Osteoblast (primary cell): Measurements from ENCODE around the gene WDR7. TPM values are rescaled to one million over a fixed set of nuclear protein-coding genes. Genes with fewer than 3 reads are reported as not detected.
A peak's percentile ranks its signal among the peaks of the same experiment; 100 is the strongest.

ENCODE experiments used
- DNase-seq: peaks from one replicate; pipeline ENCODE4 v3.0.0; 2011; ENCODE audit warnings: low spot score, mixed read lengths; ENCODE audit not compliant: insufficient read length; ENCODE audit errors: missing footprints
- H2AFZ ChIP-seq: 2 replicates; pipeline ENCODE4 v1.6.0; 2011; ENCODE audit warnings: mild to moderate bottlenecking, low read length
- H3K27ac ChIP-seq: 2 replicates; pipeline ENCODE4 v1.5.1; 2011; ENCODE audit warnings: mild to moderate bottlenecking, low read depth, low read length, moderate library complexity
- H3K27me3 ChIP-seq: 2 replicates; pipeline ENCODE4 v1.6.0; 2012; ENCODE audit warnings: mild to moderate bottlenecking, control low read depth, inconsistent platforms, low read length, moderate library complexity; ENCODE audit not compliant: insufficient read depth
- H3K36me3 ChIP-seq: 2 replicates; pipeline ENCODE4 v1.5.1; 2011; ENCODE audit warnings: mild to moderate bottlenecking, low read length, control low read depth, moderate library complexity; ENCODE audit not compliant: insufficient read depth
- H3K4me1 ChIP-seq: 2 replicates; pipeline ENCODE4 v1.5.1; 2011; ENCODE audit warnings: mild to moderate bottlenecking, low read length, control low read depth, moderate library complexity; ENCODE audit not compliant: insufficient read depth
- H3K4me2 ChIP-seq: 2 replicates; pipeline ENCODE4 v1.6.0; 2011; ENCODE audit warnings: mild to moderate bottlenecking, low read length; ENCODE audit not compliant: insufficient read depth
- H3K4me3 ChIP-seq: fragments of 200-600 bp; sonication (generic); 3 replicates; pipeline ENCODE4 v1.5.1; 2012; ENCODE audit warnings: mild to moderate bottlenecking, low read length, inconsistent platforms; ENCODE audit not compliant: insufficient read depth
- H3K79me2 ChIP-seq: 2 replicates; pipeline ENCODE4 v1.6.0; 2012; ENCODE audit warnings: mild to moderate bottlenecking, low read length, control low read depth, inconsistent platforms; ENCODE audit not compliant: insufficient read depth
- H3K9me3 ChIP-seq: 2 replicates; pipeline ENCODE4 v1.5.1; 2011; ENCODE audit warnings: low read depth, low read length, control low read depth
- H4K20me1 ChIP-seq: 2 replicates; pipeline ENCODE4 v1.6.0; 2012; ENCODE audit warnings: mild to moderate bottlenecking, low read length, control low read depth; ENCODE audit not compliant: insufficient read depth
- CTCF ChIP-seq: IDR thresholded peaks from 2 replicates; pipeline ENCODE4 v1.5.1; 2011; ENCODE audit warnings: mild to moderate bottlenecking, low read depth, low read length, moderate library complexity; ENCODE audit errors: extremely low read depth
- total RNA-seq: library from RNA; depleted of rRNA; stranded (reverse); fragments of >200 nt; gene quantifications from 2 replicates; pipeline ENCODE4 v1.2.3, GENCODE V29; 2012

The WDR7 gene
- total RNA-seq, 1 donor: 23.2 TPM

- no peak for DNase-seq
- no peaks in the 10 kb centered on the region for H4K20me1 ChIP-seq
- H2AFZ ChIP-seq: no peak overlapping the region
- no peaks in the 10 kb centered on the region for H3K27me3 ChIP-seq
- H3K4me2 ChIP-seq: no peak overlapping the region
- no peak overlapping the region for H3K27ac ChIP-seq
- TF ChIP-seq CTCF: no peak
- no peak overlapping the region for H3K4me3 ChIP-seq
- no peaks in the 10 kb centered on the region for H3K9me3 ChIP-seq
- H3K36me3 ChIP-seq: no peaks in the 10 kb centered on the region
- peaks cover 6% of the 10 kb centered on the region for H3K4me1 ChIP-seq
- no peaks in the 10 kb centered on the region for H3K79me2 ChIP-seq
Measured at GRCh38 chr18:56721031-56721430, 69.9 kb downstream of the WDR7 start.

GRCh38 chr18:56721491-56721890, 70.3 kb downstream of the WDR7 start:
- no peak for DNase-seq

GRCh38 chr18:56722518-56722917, 71.4 kb downstream of the WDR7 start:
- no peaks in the 10 kb centered on the region for H3K36me3 ChIP-seq
- no peaks in the 10 kb centered on the region for H3K27me3 ChIP-seq
- DNase-seq: no peak
- no peak overlapping the region for H3K4me2 ChIP-seq
- no peaks in the 10 kb centered on the region for H3K79me2 ChIP-seq
- TF ChIP-seq CTCF: no peak
- H3K4me3 ChIP-seq: no peak overlapping the region
- peaks cover 6% of the 10 kb centered on the region for H3K4me1 ChIP-seq
- H3K9me3 ChIP-seq: no peaks in the 10 kb centered on the region
- H2AFZ ChIP-seq: no peak overlapping the region
- H3K27ac ChIP-seq: no peak overlapping the region
- H4K20me1 ChIP-seq: no peaks in the 10 kb centered on the region

More at GRCh38 chr18:56721491-56721890, 70.3 kb downstream of the WDR7 start:
- TF ChIP-seq CTCF: no peak
- Histone ChIP-seq H3K27ac (peak overlapping the region; percentile 15), H3K27me3 (no peaks in the 10 kb centered on the region), H3K4me2 (no peak overlapping the region), H3K9me3 (no peaks in the 10 kb centered on the region), H2AFZ (no peak overlapping the region), H3K36me3 (no peaks in the 10 kb centered on the region), H3K4me3 (no peak overlapping the region), H3K79me2 (no peaks in the 10 kb centered on the region), H4K20me1 (no peaks in the 10 kb centered on the region), H3K4me1 (peaks cover 6% of the 10 kb centered on the region)

DNA sequence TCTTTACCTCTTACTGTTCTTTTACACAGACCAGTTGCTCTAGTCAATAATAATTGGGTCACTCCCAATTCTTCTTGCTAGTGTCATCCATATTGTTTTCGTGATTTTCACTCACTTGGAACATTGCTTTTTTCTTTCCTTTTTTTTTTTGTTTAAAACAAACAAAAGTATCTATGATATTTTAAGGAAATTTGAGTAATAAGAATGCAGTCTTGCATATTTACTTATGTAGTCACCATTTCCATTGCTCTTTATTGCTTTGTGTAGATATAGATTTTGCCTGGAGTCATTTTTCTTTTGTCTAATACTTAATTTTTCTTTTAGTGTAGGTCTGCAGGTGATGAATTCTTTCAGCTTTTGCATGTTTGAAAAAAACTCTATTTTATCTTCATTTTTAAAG, 71.9 kb downstream of the WDR7 start:
- H3K27me3 ChIP-seq: no peaks in the 10 kb centered on the region
- H3K9me3 ChIP-seq: no peaks in the 10 kb centered on the region
- no peaks in the 10 kb centered on the region for H4K20me1 ChIP-seq
- TF ChIP-seq CTCF: no peak
- no peak overlapping the region for H3K4me3 ChIP-seq
- H3K27ac ChIP-seq: no peak overlapping the region
- no peaks in the 10 kb centered on the region for H3K79me2 ChIP-seq
- DNase-seq: no peak
- H3K4me2 ChIP-seq: no peak overlapping the region
- H2AFZ ChIP-seq: no peak overlapping the region
- no peaks in the 10 kb centered on the region for H3K36me3 ChIP-seq
- H3K4me1 ChIP-seq: peaks cover 6% of the 10 kb centered on the region
